ENCODE measurements around the gene ARID1B. TPM values are rescaled to one million over a fixed set of nuclear protein-coding genes. Genes with fewer than 3 reads are reported as not detected.
A peak's percentile ranks its signal among the peaks of the same experiment; 100 is the strongest.

Gene ARID1B
- total RNA-seq, 1 donor from 2014 or later, result 46.4 TPM

DNA sequence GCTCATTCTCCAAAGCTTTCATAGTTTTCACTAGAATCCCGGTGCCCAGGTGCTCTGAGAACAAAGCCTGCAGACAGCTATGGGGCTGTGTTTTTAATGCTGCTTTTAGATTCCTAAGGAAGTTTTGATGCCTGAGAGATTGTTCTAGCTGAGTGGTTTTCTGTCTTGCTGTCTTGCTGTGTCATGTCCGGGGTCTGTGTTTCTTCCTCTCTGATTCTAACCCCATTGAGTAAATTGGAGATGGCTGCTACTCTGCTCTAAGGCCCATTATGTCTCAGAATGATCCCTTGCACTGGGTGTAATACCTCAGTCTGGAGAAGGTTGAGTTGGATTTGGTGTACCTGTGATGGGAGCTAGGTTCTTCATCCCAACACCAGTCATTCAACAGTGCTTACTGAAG is 63.4 kb downstream of the ARID1B start:
- no peak for ATAC-seq
- intact Hi-C loops (cut with DNase I), result no loop called here
- no peak for DNase-seq (ENCODE audit: missing footprints)

DNA sequence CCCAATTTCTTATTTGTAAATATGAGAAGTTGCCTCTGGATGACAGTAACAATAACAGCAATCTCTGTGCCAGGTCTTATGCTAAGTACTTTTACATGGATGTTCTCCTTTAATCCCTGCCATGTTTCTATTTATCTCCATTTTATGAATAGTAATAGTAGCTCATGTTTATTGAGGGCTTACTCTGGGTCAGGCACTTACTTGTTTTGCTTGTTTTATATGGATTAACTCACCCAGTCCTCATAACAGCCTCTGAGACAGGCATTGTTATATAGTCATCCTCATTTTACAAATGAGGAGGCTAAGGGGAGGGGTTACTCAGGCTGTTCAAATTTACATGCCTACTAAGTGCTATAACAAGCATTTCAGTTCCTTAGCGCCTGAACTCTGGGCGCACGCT is 64.3 kb downstream of the ARID1B start:
- no peak for ATAC-seq
- intact Hi-C loops (cut with DNase I), result no loop called here
- DNase-seq (ENCODE audit: missing footprints), result no peak

DNA sequence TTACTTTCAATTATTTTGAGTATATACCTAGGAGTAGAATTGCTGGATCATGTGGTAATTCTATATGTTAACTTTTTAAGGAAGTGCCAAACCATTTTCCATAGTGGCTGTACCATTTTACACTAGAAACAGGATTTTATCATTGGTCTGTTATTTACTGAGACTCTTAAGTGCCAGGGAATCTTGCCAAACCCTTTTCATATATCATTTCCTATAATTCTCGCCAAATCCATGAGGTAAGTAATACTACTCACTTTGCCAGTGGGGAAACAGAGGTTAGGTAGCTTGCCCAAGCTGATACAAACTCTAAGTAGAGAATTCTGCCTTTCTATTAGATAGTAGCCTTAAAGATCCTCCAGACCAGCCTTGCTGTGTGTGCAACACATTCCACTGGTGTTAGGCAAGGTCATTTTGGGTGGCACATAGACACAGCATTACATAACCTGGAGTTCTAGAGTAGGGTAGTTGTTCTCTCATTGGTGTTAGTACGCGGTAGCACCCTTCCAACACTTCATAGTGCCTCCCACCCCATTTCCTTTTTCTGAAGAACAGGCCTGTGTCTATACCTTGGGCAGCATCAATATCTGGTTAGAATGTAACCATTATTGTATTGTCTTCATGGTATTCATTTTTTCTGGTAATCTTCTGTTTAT is 65.5 kb downstream of the ARID1B start:
- ATAC-seq (peak; percentile 42), DNase-seq (ENCODE audit: missing footprints) (no peak)
- intact Hi-C loops (cut with DNase I), result no loop called here

DNA sequence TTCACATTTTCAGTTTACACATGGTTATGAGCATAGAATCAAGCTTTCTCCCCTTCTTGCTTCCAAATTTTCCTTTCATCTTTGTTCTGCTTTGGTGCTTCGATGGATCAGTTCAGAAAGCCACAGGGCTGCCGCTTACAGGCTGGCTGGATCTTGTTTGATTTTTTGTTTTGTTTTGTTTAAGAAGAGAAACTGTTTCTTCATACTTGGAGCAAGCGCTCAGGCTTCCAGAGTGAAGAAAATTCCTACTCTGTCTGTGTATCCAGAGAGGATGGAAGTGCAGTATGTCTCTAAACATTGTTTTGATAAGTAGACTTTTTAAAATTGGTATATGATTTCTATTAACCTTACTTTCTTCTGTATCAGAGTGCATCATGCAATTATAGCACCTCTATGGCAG is 66.9 kb downstream of the ARID1B start:
- intact Hi-C loops (cut with DNase I), result no loop called here
- DNase-seq (ENCODE audit: missing footprints) (no peak), ATAC-seq (no peak)

DNA sequence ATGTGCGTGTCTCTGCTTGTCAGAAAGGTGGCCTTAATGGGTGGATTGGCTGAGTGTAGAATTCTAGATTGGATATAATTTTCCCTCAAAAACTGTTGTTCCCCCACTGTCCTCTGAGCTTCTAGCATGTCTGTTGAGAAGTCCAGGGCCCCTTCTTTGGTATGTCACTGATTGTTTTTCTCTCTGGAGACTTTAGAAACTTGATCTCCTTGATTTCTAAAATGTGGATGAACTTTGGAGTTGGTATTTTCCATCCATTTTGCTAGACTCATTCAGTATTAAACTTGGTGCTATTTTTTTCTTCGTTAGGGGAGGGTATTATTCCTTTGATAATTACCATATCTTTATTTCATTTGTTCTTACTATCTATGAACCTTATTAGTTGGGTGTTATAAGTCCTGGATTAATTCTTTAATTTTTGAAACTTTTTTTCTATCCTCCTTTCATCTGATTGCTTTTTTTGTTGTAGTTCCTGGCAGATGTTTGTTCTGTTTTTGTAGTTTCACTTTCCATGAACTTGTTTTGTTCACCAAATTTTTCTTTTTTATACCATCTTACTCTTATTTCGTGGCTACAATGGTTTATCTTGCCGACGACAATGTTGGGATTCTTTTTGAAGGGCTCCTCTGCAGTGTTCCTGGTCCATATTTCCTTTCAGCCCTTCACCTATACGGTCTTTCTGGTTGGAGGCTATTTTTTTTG is 68.4 kb downstream of the ARID1B start:
- intact Hi-C loops (cut with DNase I), result no loop called here
- DNase-seq (ENCODE audit: missing footprints), result no peak
- ATAC-seq, result no peak

DNA sequence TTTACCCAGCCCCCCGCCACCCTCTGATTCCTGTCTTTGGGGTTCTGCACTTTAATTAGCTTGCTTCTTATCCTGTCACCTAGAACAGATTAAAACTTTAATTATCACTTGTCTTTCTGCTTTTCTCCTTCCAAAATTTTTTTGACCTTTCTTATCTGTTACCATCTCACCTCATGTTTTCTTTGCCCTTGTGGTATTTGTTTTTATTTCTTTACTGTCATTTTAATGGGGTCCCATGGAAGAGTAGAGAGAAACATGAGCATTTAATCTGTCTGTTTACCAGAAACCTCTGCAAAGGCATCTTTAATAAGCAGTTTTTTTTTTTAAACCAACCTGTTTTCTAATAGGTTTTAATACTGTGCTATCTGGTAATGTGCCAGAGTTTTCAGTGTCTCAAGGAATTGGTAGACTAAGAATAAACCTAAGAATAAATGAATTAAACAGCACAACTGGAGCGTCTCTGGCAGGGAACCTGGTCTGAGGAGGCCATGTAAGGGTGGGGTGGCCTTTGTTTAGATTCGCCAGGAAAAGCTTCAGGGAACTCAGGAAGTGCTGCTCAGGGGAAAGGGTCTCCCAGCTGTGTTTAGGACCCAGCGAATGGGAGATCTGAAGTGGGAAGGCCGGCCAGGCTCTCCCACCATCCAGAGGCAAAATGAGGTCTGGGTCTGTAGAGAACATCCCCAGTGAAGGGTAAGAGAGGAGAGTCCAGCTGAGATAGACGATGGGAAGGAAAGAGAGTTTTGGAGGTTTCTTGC is 69.8 kb downstream of the ARID1B start:
- no peak for ATAC-seq
- intact Hi-C loops (cut with DNase I), result no loop called here
- DNase-seq (ENCODE audit: missing footprints), result no peak

DNA sequence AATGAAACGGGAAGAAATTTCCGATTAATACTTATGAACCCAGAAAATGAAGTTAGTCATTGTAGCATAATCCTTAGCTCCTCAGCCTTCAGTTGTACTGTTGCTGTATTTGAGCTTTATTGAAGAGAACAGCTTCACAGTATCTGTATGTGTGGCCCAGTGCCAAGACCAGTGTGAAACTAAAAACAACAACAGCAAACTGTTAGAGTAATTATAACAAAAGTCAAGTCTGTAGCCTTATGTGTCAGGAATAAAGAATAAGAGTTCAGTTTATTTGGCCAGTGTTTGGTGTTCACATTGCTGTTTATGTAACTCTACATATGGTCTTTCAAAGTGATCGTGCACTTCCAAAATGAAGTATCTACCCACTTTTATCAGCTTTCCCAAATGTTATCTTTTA is 70.9 kb downstream of the ARID1B start:
- ATAC-seq, result peak; percentile 34
- no peak for DNase-seq (ENCODE audit: missing footprints)
- intact Hi-C loops (cut with DNase I), result no loop called here

DNA sequence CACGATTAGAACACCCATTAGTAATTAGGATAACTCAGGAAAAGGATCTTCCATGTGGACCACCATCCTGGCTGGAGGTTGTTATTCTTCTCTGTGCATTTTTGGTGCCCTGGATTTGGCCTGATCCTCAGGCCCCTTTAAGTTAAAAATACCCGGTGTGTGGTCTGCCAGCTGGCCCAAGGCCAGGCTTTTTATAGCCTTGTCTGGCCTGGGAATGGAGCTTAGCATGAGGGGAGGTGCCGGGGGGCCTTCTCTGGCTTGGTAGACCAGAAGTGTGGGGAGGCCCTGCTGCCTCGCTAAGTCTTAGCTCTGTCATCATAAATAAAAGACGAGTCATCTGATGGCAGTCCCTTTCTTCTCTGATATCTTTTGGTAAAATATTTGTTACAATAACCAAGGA is 71.4 kb downstream of the ARID1B start:
- intact Hi-C loops (cut with DNase I), result no loop called here
- ATAC-seq (peak; percentile 77), DNase-seq (ENCODE audit: missing footprints) (peak; percentile 86)

DNA sequence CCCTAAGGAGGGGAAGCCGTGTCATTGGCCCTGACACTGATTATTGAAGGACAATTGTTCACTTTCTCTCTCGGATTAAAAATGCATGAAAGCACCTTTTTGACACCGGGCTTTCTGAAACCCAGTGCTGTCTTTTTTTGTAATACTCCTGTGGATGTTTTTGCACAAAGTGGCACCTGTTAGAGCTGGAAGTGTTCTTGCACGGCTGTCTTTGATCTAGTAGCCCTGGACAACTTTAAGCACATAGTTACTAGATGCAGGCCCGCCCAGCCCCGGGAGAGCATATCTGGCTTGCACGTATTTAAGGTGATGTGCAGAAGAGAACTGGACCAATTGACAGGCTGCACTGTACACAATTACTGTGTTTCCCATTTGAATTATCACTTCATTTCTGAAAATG is 72.6 kb downstream of the ARID1B start:
- no peak for DNase-seq (ENCODE audit: missing footprints)
- ATAC-seq, result no peak
- intact Hi-C loops (cut with DNase I), result loop anchor here (2.0 kb wide), 1 partner anchor 71 kb away; no protein-coding TSS in a partner anchor

DNA sequence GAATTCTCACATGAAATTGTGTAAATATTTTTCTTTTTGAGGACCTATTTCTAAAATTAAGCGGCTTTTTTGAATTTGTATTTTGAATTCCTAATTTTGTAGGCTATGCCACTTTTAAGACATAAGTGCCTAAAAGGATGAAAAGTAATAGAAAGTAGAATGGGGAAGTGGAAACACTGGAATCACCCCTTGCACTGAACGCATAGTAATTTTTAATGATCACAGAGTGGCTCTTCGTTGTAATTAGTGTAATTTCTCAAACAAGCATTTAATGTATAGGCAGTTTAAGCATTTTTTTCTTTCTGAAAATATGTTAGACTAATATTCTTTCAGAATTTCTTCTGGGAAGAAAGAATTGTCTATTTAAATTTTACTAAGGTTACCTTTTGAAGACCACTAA is 73.2 kb downstream of the ARID1B start:
- no peak for ATAC-seq
- intact Hi-C loops (cut with DNase I), result loop anchor here (2.0 kb wide), 1 partner anchor 72 kb away; no protein-coding TSS in a partner anchor
- no peak for DNase-seq (ENCODE audit: missing footprints)

DNA sequence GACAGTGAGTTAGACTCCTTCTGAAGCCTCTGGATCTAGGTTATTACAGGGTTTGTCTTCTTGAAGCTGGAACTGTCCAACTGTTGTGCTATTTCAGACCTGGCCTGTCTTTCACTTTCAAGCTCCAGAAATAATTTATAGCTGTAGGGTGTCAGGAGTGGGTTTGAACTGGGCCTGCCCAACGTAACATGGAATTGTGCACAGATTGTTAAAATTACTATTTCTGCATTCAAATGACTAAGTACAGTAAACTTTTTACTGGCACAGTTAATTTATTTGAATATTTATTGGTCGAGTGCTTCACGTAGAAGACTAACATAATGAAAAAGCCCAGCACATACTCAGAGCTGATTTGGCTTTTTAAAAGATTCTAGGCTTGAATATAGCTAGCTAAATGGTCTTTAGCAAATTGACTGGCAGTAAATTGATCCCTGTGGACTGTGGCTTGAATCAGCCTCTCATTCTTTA is 74.3 kb downstream of the ARID1B start:
- DNase-seq (ENCODE audit: missing footprints) (no peak), ATAC-seq (no peak)
- intact Hi-C loops (cut with DNase I), result loop anchor here (2.0 kb wide), 1 partner anchor 73 kb away; no protein-coding TSS in a partner anchor

DNA sequence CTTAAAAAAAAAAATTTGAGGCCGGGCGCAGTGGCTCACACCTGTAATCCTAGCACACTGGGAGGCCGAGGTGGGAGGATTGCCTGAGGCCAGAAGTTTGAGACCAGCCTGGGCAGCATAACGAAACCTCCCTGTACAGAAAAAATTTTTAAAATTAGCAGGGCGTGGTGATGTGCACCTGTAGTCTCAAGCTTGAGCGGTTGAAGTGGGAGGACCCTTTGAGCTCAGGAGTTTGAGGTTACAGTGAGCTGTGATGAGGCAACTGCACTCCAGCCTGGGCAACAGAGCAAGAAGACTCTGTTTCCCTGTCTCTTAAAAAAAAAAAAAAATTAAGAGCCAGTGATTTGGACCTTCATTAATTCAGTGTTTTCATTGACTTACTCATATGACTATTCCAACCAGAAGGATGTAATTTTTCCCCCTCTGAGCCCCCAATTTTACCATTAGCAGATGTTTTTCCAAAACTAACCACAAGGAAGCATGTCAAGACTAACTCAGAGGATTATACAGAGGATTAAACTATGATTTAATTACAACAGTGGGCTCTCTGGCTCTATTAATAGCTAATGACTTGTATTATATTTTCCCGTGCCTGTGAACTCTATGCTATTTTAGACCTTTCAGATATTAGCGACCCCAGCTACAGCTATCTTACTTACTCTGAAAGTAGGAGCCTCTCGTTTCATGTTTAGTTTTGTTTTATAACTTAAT is 75.1 kb downstream of the ARID1B start:
- intact Hi-C loops (cut with DNase I), result no loop called here
- DNase-seq (ENCODE audit: missing footprints) (no peak), ATAC-seq (no peak)

DNA sequence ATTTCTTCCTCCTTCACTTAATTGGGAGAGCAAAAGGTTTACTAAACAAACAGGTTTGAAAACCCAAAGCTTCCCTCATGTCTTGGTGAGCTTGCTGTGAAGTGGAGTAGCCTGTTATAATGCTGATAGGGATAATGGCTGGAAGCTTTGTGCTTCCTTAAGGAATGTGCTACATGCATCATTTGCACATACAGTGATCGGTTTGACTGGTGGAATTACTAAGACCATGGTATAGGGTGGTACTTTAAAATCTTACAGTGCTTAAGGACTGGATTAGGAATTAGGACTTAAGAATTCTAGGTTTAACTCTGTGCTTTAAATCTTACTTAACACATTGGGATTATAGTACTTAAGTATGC is 75.7 kb downstream of the ARID1B start:
- DNase-seq (ENCODE audit: missing footprints) (no peak), ATAC-seq (no peak)
- intact Hi-C loops (cut with DNase I), result no loop called here

DNA sequence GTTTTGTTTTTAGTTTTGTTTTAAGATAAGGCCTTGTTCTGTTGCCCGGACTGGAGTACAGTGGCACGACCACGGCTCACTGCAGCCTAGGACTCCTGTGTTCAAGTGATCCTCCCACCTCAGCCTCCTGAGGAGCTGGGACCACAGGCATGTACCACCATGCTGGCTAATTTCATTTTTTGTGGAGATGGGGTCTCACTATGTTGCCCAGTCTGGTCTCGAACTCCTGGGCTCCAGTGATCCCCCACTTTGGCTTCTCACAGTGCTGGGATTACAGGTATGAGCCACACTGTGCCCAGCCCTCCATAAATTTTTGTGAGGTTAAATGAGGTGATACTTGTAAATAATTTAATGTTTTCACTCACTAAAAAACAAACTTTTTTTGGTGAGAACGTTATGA is 76.6 kb downstream of the ARID1B start:
- ATAC-seq, result no peak
- intact Hi-C loops (cut with DNase I), result no loop called here
- no peak for DNase-seq (ENCODE audit: missing footprints)

DNA sequence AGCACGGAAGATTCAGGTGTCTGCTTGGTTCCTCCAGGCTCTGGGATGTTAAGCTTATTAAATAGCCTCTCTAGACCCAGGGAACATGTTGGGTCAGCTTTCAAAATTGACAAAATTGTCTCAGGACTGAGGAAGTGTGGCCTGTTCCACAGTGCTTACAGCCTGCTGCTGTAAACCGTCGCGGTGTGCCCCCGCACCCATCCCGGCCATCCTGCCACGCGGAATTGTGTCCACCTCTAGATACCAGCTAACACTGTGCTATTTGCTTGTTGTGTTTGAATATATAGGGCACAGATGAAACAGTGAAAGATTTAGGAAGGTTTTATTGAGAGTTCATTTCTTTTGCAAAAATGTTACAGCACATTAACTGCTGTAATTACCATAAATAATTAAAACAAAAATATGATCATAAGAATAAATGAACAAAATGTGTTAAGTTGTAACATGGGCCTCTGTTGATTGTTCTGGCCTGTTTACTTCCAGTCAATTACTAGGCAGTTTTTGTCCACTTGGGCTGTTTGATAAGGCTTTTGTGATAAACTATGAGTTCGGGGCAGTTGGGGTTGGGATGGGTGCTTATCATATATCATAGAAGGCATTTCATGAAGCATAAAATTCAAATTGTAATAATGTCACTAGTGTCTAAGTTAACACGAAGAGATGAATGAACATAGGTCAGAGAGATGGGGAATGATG is 77.4 kb downstream of the ARID1B start:
- no peak for ATAC-seq
- intact Hi-C loops (cut with DNase I), result no loop called here
- no peak for DNase-seq (ENCODE audit: missing footprints)

DNA sequence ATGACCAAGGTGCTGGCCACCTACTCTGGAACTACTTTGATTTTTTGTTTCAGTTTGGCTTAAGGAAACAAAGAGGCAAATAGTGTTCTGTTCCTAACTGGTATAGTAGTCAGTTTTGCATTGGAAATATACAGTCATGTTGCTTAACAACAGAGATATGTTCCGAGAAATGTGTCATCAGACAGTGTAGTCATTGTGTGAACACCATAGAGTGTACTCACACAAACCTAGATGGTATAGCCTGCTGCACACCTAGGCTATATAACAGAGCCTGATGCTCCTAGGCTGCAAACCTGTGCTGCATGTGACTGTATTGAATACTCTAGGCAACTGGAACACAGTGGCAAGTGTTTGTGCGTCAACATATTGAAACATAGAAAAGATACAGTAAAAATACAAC is 80.4 kb downstream of the ARID1B start:
- ATAC-seq (no peak), DNase-seq (ENCODE audit: missing footprints) (no peak)
- intact Hi-C loops (cut with DNase I), result no loop called here

DNA sequence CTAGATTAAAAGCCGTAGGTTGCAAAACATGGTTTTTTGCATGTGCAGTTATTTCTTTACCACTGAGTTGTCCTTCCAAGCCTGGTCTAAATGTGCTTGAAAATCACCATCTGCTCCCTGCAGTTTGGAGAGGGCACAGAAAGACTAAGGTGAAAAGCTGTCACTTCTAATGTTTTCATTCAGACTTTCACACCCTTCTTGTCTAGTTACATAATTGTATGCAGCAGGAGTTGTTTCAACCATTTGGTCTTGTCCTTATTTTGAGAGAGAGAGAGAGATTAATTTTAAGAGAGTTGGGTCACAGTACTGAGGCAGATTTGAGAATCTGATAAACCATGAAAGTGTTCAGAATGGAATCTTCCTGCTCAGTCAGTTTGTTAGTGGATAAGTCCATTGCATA is 82.5 kb downstream of the ARID1B start:
- intact Hi-C loops (cut with DNase I), result no loop called here
- no peak for ATAC-seq
- no peak for DNase-seq (ENCODE audit: missing footprints)

DNA sequence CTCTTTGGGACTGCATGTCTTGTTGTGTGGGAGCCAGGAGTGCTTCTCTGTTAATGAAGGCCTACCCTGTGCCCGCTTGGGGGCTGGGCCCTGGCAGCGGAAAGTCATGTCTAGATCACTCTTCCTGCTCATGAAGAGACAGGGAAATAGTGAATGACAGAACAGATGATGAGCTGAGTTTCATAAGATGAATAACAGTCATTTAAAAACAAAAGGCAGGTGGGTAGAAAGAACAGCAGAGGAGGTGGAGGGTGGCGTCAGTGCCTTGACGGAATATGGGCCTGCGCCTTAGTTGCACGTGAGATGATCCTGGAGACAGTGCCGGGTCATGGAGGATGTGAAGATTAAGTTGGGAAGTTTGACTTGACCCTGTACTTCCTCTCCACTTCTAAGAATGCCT is 85.5 kb downstream of the ARID1B start:
- ATAC-seq (no peak), DNase-seq (ENCODE audit: missing footprints) (no peak)
- intact Hi-C loops (cut with DNase I), result no loop called here

DNA sequence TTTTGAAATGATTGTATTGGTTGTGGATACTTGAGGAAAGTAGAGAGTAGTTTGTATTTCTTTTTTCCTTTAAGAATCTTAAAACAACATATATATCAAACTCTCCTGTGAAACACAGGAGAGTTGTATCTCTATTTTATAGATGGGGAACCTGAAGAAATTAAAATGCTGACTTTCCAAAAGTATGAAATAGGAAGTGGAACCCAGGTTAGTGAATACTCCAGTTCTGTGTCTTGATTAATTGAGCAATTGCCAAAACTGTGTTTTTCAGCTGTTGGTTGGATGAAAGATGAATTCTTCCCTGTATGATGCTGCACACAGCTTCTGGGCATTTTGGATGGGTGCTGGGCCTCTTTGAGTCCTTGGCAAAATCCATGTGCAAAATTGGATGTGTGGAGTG is 86.3 kb downstream of the ARID1B start:
- DNase-seq (ENCODE audit: missing footprints) (no peak), ATAC-seq (no peak)
- intact Hi-C loops (cut with DNase I), result no loop called here
